ENCODE results near the gene SMARCD1. TPM values are rescaled to one million over a fixed set of nuclear protein-coding genes. Genes with fewer than 3 reads are reported as not detected.

The SMARCD1 gene
- total RNA-seq, 6 experiments from 2014 or later, result 37.6 to 59.1 (median 44.2) TPM

DNA sequence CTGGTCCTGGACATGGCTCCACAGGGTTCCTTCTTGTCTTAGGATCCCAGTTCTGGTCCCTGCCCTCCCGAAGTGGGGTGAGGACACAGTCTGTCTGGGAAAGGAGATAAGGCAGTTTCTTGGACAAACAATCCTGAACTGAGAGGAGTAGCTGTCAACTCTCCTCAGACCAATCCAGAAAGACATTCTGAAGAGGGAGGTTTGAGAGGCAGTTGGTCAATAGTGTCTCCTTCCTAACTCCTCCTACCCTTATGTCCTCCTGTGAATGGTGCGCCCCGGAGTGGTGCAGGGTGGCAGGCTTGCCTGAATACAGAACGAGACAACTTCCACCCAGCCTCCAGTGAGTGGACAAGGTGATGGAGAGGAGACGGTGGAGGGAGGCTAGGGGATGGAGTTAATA is 43.2 kb upstream of the SMARCD1 start:
- Mint-ChIP-seq H3K4me3 (no peak overlapping the region), H3K9me3 (no peaks in the 10 kb centered on the region), H3K27me3 (ENCODE audit: insufficient read depth) (peaks cover 19% of the 10 kb centered on the region), H3K36me3 (ENCODE audit: low read depth) (no peaks in the 10 kb centered on the region), H3K27ac (no peak overlapping the region), H3K4me1 (ENCODE audit: low read depth) (peaks cover 8% of the 10 kb centered on the region; the same call in 1 of the 2 replicates)
- no peak for DNase-seq
- TF ChIP-seq, protein P1, sequence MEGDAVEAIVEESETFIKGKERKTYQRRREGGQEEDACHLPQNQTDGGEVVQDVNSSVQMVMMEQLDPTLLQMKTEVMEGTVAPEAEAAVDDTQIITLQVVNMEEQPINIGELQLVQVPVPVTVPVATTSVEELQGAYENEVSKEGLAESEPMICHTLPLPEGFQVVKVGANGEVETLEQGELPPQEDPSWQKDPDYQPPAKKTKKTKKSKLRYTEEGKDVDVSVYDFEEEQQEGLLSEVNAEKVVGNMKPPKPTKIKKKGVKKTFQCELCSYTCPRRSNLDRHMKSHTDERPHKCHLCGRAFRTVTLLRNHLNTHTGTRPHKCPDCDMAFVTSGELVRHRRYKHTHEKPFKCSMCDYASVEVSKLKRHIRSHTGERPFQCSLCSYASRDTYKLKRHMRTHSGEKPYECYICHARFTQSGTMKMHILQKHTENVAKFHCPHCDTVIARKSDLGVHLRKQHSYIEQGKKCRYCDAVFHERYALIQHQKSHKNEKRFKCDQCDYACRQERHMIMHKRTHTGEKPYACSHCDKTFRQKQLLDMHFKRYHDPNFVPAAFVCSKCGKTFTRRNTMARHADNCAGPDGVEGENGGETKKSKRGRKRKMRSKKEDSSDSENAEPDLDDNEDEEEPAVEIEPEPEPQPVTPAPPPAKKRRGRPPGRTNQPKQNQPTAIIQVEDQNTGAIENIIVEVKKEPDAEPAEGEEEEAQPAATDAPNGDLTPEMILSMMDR (IDR thresholded peaks at IDR 0.05), result no peak

DNA sequence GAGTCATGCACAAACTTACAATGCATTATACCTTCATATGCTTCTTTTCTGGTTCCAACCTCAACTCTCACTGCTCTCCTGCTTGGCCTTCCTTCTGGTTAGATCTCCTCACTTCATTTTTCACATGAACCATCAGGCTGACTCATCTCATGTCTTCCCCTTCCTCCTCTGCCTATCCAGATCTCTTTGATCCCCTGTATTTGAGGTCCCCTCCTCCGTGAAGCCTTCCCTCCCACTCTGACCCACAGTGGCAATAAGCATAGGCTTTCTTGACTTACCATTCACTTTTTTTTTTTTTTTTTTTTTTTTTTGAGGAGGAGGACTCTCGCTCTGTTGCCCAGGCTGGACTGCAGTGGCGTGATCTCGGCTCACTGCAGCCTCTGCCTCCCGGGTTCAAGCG is 42.4 kb upstream of the SMARCD1 start:
- no peak for DNase-seq
- H3K4me3 Mint-ChIP-seq, result no peak overlapping the region
- no peaks in the 10 kb centered on the region for H3K9me3 Mint-ChIP-seq
- peaks cover 8% of the 10 kb centered on the region; the same call in 1 of the 2 replicates for H3K4me1 Mint-ChIP-seq (ENCODE audit: low read depth)
- H3K27ac Mint-ChIP-seq, result no peak overlapping the region
- H3K27me3 Mint-ChIP-seq (ENCODE audit: insufficient read depth), result peaks cover 18% of the 10 kb centered on the region
- H3K36me3 Mint-ChIP-seq (ENCODE audit: low read depth), result no peaks in the 10 kb centered on the region
- TF ChIP-seq, protein P1 (IDR thresholded peaks at IDR 0.05), result no peak

DNA sequence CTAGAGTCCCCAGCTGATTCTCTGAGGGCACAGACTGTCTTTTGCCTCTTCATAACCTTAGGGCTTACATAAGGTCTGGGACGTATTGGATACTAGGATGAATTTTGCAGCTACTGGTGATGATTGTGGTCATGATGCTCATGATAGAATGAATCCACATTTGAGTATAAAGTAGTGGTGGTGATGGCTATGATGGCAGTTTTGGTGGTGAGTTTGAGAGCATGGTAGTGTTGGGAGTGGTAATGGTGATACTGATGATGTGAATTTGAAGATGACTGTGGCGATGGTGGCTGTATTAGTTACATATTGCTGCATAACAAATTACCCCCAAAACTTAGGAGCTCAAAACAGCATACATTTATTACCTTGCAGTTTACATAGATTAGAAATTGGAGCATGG is 41.8 kb upstream of the SMARCD1 start:
- peaks cover 18% of the 10 kb centered on the region for H3K27me3 Mint-ChIP-seq (ENCODE audit: insufficient read depth)
- H3K9me3 Mint-ChIP-seq, result no peaks in the 10 kb centered on the region
- no peak for DNase-seq
- H3K36me3 Mint-ChIP-seq (ENCODE audit: low read depth), result no peaks in the 10 kb centered on the region
- H3K4me3 Mint-ChIP-seq, result no peak overlapping the region
- peaks cover 8% of the 10 kb centered on the region; the same call in 1 of the 2 replicates for H3K4me1 Mint-ChIP-seq (ENCODE audit: low read depth)
- TF ChIP-seq, protein P1 (IDR thresholded peaks at IDR 0.05), result no peak
- no peak overlapping the region for H3K27ac Mint-ChIP-seq

DNA sequence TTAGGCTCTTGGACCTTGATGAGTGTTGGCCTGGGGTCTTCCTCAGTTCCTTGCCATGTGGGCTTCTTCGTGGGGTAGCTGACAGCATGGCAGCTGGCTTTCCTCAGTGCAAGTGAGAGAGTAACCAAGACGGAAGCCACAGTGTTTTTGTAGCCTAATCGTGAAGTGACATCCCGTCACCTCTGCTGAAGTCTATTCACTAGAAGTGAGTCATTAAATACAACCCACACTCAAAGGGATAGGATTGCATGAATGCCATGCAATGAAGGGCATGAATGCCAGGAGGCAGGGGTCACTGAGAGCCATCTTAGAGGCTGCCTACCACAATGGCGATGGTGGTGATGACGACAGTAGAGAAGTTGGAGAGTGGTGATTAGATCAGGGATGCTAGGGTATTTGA is 41.3 kb upstream of the SMARCD1 start:
- TF ChIP-seq, protein P1 (IDR thresholded peaks at IDR 0.05), result no peak
- H3K4me3 Mint-ChIP-seq, result no peak overlapping the region
- H3K9me3 Mint-ChIP-seq, result no peaks in the 10 kb centered on the region
- H3K36me3 Mint-ChIP-seq (ENCODE audit: low read depth), result no peaks in the 10 kb centered on the region
- H3K27me3 Mint-ChIP-seq (ENCODE audit: insufficient read depth), result peaks cover 19% of the 10 kb centered on the region
- no peak for DNase-seq
- no peak overlapping the region for H3K27ac Mint-ChIP-seq
- peaks cover 8% of the 10 kb centered on the region; the same call in 1 of the 2 replicates for H3K4me1 Mint-ChIP-seq (ENCODE audit: low read depth)

DNA sequence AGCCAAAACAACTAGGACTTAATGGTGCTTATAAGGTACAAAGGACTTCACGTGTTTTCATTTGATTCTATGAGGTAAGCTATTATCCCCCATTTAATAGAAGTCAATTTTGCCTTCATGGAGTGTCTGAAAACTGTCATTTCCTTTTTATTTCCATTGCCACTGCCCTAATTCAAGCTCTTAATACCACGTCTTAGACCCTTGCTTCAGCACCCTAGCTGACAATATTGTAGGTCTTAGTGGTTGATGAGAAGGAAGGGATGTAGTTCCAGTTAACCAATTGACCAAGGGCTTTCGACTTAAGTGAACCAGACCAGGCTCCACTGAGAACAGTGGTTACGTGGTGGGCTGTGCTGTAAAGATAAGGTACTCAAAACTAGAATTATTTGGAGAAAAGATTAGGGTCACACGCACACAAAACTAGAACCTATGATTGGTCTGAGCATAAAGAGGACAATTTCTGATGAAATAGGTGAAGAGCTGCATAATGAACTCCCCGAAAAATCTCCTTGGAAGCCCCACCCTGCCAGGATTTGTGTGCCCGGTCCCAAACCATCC is 37.4 kb upstream of the SMARCD1 start:
- Mint-ChIP-seq H3K36me3 (ENCODE audit: low read depth) (no peaks in the 10 kb centered on the region), H3K4me1 (ENCODE audit: low read depth) (no peaks in the 10 kb centered on the region), H3K27ac (no peak overlapping the region), H3K9me3 (no peaks in the 10 kb centered on the region), H3K27me3 (ENCODE audit: insufficient read depth) (peaks cover 28% of the 10 kb centered on the region), H3K4me3 (no peak overlapping the region)
- no peak for DNase-seq
- TF ChIP-seq, protein P1 (IDR thresholded peaks at IDR 0.05), result no peak
